Stimulated activated CD8-positive, alpha-beta memory T cell treated with anti-CD3 and anti-CD28 coated beads, Interleukin-12 subunit alpha, Interleukin-12 subunit beta, amount 100 ng/mL, for 24 hours (primary cell): Measurements from ENCODE around the gene ZNF366.

ENCODE experiments used
- DNase-seq: peaks from one replicate; pipeline ENCODE4 v3.0.0-alpha.2; 2020; ENCODE audit errors: extremely low read depth

ZNF366 gene

GRCh38 chr5:72522607-72523006 is 15.4 kb upstream of the ZNF366 start:
- no peak for DNase-seq

GRCh38 chr5:72519111-72519510 is 11.9 kb upstream of the ZNF366 start:
- no peak for DNase-seq

GRCh38 chr5:72518001-72518683 is 10.9 kb upstream of the ZNF366 start:
- no peak for DNase-seq

DNA sequence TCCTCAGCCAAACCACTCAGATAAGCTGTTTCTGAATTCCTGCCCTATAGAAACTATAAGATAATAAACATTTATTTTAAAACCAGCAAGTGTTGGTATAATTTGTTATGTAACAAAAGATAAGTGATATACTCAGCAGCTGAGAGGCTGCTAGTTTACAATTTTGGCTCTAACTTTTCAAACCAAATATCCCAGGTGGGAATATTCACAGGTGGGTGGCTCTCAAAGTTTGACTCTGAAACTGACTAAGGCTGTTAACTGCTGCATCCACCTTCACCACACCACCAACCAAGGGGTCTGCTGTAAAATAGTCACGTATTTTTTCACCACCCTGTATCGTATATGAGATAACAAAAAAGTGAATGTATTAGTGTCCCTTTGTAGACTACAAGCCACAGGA is 9.7 kb upstream of the ZNF366 start:
- no peak for DNase-seq

DNA sequence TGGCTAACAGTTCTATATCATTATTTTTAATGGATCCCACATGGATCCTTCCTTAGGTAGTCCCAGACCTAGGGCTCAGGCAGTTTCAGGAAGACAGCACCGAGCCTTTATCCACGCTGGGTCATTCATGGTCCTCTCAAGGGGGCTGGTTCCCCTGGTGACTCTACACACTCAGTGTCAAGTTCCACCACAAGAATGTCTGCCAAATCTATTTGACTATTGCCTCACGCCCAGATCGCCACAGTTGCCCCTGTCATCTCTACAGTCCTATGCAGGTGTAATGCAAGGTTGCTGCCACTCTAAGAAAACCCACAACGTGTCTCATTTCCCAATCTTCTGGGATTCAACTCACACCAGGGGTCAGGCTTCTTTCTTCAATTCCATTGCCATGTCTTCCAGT is 8.0 kb upstream of the ZNF366 start:
- DNase-seq: no peak

DNA sequence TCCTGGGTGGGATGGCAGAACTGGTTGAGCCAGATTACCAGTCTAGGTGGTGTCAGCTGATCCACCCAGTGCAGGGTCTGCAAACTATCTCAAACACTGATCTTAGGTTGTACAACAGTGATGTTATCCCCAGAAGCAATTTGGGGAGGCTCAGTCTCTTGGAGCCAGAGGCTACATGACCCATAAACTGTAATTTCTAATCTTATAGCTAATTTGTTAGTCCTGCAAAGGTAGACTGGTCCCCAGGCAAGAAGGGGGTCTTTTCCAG is 5.3 kb upstream of the ZNF366 start:
- no peak for DNase-seq

- no peak for DNase-seq
These were observed 4.8 kb upstream of the ZNF366 start for GRCh38 chr5:72511774-72512592.

GRCh38 chr5:72511366-72511765 is 4.2 kb upstream of the ZNF366 start:
- DNase-seq: no peak

DNA sequence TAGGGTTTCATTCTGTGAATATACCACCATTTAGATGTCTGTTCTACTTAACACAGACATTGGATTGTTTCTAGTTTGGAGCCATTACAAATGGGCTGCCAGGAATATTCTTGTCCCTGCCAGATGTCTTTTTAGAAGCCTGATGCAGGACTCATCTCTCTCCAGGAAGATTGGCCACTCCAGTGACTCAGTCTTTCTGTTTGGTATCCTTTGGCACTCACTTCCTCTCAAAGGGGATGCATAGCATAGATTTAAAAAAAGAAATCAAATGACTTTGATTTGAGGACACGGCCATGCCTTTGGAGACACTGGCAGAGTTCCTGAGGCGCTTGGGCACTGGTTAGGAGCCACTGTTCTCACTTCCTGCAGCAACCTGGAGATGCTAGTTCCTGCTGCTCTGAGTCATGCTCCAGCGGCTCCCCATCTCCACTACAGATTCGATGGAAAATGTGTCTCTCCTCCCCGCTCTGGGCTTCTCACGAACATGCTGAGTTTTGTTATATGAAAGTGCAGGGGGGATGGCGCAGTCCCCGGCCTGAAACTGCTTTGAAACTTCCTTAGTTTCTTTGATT is 3.5 kb upstream of the ZNF366 start:
- DNase-seq: no peak

DNA sequence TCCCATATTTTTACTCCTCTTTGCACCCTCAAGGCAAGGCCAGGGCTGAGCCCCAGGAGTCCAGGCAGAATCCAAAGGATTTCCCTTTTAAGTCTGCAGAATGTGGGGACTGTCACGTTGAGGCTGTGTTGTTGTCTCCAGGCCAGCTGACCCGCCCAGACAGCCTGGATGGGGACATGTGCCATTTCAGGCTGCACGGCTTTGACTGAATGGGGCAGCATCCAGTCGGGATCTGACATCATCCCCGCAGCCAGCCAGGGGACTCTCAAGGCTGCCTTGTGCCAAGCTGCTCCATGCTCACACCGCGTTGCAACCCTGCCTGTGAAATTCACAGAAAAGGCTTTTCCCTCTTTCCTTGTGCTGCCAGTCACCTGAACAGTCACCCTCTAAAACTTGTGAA is 2.2 kb upstream of the ZNF366 start:
- DNase-seq: no peak

DNA sequence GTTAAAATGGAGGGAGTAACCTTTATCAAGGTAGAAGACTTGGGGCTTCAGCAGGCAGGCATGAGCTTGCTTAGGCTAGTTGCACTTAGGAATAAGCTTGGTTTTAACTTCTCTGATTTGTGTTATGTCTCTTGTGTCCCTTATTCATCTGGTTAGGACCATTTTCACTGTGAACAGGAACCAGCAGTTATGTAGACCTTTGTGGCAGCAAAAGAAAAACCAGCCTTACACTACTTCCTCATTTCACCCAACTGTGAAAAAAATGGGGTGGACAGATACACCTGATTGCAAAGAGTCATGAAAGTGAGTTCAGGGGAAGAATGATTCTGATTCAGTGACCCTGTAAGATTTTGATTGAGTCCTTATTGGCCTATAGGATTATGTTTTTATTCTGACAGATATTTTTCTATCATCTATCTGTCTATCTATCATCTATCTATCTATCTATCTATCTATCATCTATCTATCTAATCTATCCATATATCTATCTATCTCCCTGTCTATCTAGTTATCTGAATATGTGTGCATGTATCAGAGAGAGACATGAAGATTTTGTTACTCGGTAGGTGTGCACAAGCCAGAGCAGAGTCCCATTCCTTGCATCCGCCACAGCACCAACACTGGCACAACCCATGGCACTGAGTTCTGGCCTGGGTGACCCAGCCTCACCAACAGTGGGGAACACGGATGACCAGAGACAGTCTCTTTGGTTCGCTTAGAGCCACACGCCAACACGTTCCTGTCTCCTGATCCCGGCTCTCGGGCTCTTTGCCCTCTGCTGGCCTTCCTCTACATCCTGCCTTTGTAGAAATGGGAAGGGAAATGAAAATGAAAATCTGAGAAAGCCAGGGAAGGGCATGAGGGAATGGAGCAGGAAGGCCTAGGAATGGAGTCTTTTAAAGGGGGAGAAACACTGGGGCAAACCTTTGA is 1.3 kb upstream of the ZNF366 start:
- no peak for DNase-seq

DNA sequence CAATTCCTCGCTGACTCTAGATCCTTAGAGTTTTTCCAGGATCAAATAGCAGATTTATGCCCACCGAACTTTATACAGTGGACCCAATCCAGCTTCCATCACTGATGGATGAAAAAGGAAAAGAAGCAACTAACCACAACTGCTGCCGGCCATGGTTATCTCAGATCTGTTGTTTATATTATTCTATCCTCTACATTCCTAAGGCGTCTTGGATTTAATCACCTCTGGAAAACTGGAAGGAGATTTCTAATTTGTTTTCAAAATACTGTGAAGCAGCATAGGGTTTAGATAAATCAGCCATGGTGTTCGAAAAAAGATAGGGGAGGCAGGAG is 663 bp upstream of the ZNF366 start:
- no peak for DNase-seq

- DNase-seq: no peak
These were observed 1.1 kb downstream of the ZNF366 start for GRCh38 chr5:72506158-72506549.

DNA sequence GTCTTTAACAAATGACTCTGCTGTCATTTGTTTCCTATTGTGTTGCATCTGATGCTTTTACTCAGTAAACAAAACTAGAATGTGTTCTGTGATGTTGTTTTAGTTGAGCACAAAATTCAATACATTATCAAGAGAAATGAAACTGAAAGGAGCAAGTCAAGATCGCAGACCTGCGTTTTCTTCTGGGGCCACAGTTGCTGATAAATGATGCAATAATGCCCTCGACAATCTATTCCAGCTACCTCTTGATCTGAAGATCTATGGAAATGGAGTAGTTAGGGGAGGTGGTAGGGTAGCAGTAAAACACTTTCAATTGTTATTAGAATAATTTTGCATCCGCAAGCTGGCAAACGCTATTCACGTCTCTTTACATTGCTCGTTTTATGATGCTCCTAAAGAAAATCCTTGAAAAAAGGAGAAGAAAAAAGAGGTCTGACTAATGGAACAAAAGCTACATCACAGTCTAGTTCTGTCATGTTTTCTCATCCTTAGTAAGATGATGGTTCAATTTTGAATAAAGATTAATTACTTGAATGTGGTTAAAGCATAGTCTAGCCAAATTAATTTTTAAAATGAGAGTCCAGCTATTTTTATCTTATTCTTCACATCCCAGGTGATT is 1.6 kb downstream of the ZNF366 start:
- no peak for DNase-seq

DNA sequence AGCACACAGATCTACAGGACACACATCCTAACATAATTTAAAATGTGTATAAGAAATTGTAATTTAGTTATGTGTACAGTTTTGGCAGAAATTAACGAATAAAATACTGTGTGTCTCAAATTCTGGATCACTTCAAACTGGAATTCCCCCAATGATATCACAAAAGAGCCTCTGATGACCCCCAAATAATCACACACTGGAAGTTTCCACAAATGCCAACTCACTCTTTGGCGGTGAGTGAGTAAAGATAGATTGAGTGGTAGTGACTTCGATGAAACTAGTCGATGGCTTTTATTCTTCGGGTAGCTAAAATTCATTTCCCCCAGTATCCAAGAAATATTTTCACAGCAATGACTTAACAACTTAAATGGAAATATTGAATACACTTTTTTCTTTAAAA is 2.2 kb downstream of the ZNF366 start:
- DNase-seq: no peak

DNA sequence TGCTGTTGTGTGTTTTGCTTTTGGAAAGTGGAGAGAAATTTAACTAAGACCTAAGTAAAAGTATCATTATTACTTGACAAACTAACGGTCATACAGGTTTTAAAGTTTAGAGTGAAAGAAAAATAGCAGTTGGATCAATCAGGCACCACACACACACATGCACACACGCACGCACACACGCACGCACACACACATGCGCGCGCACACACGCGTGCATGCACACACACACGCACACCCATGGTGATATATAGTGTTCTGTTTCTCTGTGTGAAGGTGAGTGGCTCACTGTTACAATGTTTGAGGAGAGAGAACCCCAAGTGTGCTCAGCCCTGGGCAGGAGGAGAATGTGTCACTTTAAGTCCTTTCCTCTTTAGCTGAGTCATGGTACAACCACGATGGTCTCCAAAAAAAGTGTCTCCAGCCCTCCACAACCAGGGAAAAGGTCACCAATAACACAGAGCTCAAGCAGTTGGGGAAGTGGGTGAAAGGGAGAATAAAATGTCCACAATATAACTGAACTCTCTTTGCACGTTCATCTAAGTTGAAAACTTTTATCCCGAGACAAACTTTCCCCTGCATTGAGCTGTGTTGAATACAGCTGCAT is 3.2 kb downstream of the ZNF366 start:
- no peak for DNase-seq

- DNase-seq: no peak
These were observed 5.7 kb downstream of the ZNF366 start for GRCh38 chr5:72501488-72501887.

DNA sequence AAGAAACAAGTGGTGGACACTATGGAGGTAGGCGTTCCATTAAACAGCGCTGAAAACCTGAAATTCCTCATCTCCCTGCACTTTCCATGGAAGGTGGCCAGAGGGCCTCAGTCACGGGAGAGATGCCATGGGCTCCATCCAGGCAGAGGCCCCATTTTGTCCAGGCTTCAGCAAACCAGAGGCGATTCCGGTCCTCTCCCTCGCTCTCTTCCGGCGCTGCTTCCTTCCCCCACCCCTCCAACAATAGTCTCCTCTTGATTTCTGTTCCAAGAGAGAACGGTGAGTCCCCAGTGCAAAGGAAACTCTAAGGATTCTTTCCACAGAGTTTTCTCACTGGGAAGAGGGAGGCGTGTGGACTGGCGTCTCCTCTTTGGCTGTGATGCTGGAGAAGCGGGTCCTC is 7.5 kb downstream of the ZNF366 start:
- no peak for DNase-seq

DNA sequence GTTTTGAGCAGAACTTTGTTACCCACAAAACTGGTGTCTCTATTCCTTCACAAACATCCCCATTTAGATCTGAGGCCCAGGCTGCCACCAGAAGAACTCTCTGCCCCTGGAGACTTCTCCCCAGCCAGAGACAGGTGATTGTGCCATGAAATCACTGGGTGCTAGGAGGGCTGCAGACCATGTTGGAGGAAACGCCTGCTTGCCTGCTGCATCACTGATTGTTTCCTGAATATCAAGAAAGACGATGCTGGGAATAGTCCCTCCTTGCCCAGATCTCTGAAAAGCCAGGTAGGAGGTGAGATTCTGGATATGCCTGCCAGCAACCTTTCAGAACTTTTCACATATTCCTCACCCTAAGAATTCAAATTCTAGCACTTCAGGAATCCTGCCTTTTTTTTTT is 8.1 kb downstream of the ZNF366 start:
- no peak for DNase-seq

DNA sequence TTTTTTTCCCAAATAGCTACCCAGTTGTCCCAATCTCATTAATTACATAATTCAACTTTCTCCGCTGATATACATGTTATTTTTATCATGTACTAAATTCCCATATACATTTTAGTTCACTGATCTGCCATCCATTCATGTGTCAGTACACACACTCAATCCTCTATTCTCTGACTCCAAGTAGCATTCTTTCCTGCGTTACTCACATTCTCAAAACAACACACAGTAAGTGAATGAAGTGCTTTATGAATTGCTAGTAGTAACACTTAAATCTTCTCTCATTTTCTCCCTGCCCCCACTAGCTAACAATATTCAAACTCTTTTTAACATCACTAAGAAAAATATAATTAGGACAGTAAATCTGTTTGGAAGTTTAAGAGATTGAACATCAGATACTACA is 8.9 kb downstream of the ZNF366 start:
- DNase-seq: no peak

GRCh38 chr5:72497823-72498222 is 9.4 kb downstream of the ZNF366 start:
- DNase-seq: no peak

- no peak for DNase-seq
These were observed 11.8 kb downstream of the ZNF366 start for GRCh38 chr5:72495410-72495809.
